ENCODE measurements around the gene MAGOHB. TPM values are rescaled to one million over a fixed set of nuclear protein-coding genes. Genes with fewer than 3 reads are reported as not detected.

The MAGOHB gene
- total and polyA plus RNA-seq, 2 of the 13 experiments (the other 11 are each of a cell fraction or from before 2014, with no cell fraction given) = 7.0 to 49.8 TPM

DNA sequence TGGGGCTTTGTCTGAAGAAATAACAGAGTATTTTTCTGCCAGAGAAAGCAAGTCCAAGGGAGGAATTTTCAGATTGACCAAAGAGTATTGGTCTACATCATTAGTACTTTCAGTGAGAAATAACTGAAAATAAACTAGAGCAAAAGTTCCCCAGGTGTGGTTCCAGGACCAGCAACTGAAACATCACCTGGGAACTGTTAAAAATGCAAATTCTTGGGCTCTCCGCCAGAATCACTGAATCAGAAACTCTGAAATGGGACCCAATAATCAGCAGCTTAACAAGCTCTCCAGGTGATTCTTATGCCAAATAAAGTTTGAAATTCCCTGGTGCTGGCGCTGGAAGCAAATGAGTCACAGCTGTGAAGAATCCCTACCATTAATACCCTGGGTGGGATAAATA lies 55.6 kb downstream of the MAGOHB start:
- BruUV-seq (replicated peaks) = no TSS peak
- Histone ChIP-seq H3K4me1 (ENCODE audit: insufficient read depth, low read length) (no peaks in the 10 kb centered on the region), H3K79me2 (ENCODE audit: insufficient read depth, low read length) (no peaks in the 10 kb centered on the region), H3K9ac (ENCODE audit: insufficient read depth, low read depth, low read length) (no peak overlapping the region), H3K4me2 (ENCODE audit: low read depth, low read length) (no peak overlapping the region), H2AFZ (ENCODE audit: low read length) (no peak overlapping the region), H3K4me3 (replicated peaks in 1 of 3; ENCODE audit: insufficient read depth in 1 of 3, low read depth in 2 of 3, low read length in 3 of 3) (no peak overlapping the region), H3K27ac (ENCODE audit: extremely low read length, insufficient read depth, low read length) (no peak overlapping the region), H4K20me1 (ENCODE audit: insufficient read depth, low read length) (no peaks in the 10 kb centered on the region), H3K27me3 (ENCODE audit: control insufficient read depth in 1 of 2, insufficient read depth in 2 of 2, low read length in 2 of 2) (0 out of 5 replicates have a peak, but pooled peaks cover 0 to 3% of the 10 kb centered on the region in 2 experiments), H3K36me3 (replicated peaks in 1 of 2; ENCODE audit: control insufficient read depth in 1 of 2, insufficient read depth in 2 of 2, low read length in 2 of 2) (no peaks in the 10 kb centered on the region), H3K9me3 (ENCODE audit: low read length) (no peaks in the 10 kb centered on the region)
- WGBS (ENCODE audit: low lambda C conversion rate) = 79% methylated on average over 2 of the region's 2 CpGs
- FAIRE-seq = no peak
- in situ Hi-C loops (cut with HindIII; ENCODE audit: extremely low pct_ligation_motif_present, low pct_unique_long_range_greater_than_20kb) = no loop called here
- intact Hi-C loops (cut with micrococcal nuclease; ENCODE audit: unreplicated experiment) = no loop called here
- POLR2A ChIA-PET = no interaction called here
- no peak for DNase-seq (ENCODE audit: low spot score)
- CTCF ChIA-PET (ENCODE audit: low intra/inter-chr PET ratio, low total read pairs) = no interaction called here
- no peak for ATAC-seq
- TF ChIP-seq ZNF414 (CRISPR knock-in tag; IDR thresholded peaks at IDR 0.05) (no peak), ZNF280D (CRISPR knock-in tag; IDR thresholded peaks at IDR 0.05) (no peak), HMG20B (CRISPR knock-in tag; conservative IDR thresholded peaks at IDR 0.05) (no peak), BCL6 (CRISPR knock-in tag; IDR thresholded peaks at IDR 0.05) (no peak), ZNF124 (CRISPR knock-in tag; IDR thresholded peaks at IDR 0.05) (no peak), SCMH1 (CRISPR knock-in tag; IDR thresholded peaks at IDR 0.05; ENCODE audit: borderline replicate concordance) (no peak), FOXO1 (CRISPR knock-in tag; IDR thresholded peaks at IDR 0.05) (no peak), GZF1 (CRISPR knock-in tag; IDR thresholded peaks at IDR 0.05) (no peak), ATM (IDR thresholded peaks at IDR 0.05; ENCODE audit: borderline replicate concordance) (no peak), ZNF891 (CRISPR knock-in tag; IDR thresholded peaks at IDR 0.05) (no peak), CEBPG (CRISPR knock-in tag; IDR thresholded peaks at IDR 0.05) (no peak)
- TF ChIP-seq, protein P1, sequence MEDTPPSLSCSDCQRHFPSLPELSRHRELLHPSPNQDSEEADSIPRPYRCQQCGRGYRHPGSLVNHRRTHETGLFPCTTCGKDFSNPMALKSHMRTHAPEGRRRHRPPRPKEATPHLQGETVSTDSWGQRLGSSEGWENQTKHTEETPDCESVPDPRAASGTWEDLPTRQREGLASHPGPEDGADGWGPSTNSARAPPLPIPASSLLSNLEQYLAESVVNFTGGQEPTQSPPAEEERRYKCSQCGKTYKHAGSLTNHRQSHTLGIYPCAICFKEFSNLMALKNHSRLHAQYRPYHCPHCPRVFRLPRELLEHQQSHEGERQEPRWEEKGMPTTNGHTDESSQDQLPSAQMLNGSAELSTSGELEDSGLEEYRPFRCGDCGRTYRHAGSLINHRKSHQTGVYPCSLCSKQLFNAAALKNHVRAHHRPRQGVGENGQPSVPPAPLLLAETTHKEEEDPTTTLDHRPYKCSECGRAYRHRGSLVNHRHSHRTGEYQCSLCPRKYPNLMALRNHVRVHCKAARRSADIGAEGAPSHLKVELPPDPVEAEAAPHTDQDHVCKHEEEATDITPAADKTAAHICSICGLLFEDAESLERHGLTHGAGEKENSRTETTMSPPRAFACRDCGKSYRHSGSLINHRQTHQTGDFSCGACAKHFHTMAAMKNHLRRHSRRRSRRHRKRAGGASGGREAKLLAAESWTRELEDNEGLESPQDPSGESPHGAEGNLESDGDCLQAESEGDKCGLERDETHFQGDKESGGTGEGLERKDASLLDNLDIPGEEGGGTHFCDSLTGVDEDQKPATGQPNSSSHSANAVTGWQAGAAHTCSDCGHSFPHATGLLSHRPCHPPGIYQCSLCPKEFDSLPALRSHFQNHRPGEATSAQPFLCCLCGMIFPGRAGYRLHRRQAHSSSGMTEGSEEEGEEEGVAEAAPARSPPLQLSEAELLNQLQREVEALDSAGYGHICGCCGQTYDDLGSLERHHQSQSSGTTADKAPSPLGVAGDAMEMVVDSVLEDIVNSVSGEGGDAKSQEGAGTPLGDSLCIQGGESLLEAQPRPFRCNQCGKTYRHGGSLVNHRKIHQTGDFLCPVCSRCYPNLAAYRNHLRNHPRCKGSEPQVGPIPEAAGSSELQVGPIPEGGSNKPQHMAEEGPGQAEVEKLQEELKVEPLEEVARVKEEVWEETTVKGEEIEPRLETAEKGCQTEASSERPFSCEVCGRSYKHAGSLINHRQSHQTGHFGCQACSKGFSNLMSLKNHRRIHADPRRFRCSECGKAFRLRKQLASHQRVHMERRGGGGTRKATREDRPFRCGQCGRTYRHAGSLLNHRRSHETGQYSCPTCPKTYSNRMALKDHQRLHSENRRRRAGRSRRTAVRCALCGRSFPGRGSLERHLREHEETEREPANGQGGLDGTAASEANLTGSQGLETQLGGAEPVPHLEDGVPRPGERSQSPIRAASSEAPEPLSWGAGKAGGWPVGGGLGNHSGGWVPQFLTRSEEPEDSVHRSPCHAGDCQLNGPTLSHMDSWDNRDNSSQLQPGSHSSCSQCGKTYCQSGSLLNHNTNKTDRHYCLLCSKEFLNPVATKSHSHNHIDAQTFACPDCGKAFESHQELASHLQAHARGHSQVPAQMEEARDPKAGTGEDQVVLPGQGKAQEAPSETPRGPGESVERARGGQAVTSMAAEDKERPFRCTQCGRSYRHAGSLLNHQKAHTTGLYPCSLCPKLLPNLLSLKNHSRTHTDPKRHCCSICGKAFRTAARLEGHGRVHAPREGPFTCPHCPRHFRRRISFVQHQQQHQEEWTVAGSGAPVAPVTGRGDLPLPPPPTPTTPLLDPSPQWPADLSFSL (CRISPR knock-in tag; IDR thresholded peaks at IDR 0.05) = no peak
- TF ChIP-seq, protein P2, sequence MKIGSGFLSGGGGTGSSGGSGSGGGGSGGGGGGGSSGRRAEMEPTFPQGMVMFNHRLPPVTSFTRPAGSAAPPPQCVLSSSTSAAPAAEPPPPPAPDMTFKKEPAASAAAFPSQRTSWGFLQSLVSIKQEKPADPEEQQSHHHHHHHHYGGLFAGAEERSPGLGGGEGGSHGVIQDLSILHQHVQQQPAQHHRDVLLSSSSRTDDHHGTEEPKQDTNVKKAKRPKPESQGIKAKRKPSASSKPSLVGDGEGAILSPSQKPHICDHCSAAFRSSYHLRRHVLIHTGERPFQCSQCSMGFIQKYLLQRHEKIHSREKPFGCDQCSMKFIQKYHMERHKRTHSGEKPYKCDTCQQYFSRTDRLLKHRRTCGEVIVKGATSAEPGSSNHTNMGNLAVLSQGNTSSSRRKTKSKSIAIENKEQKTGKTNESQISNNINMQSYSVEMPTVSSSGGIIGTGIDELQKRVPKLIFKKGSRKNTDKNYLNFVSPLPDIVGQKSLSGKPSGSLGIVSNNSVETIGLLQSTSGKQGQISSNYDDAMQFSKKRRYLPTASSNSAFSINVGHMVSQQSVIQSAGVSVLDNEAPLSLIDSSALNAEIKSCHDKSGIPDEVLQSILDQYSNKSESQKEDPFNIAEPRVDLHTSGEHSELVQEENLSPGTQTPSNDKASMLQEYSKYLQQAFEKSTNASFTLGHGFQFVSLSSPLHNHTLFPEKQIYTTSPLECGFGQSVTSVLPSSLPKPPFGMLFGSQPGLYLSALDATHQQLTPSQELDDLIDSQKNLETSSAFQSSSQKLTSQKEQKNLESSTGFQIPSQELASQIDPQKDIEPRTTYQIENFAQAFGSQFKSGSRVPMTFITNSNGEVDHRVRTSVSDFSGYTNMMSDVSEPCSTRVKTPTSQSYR (CRISPR knock-in tag; IDR thresholded peaks at IDR 0.05; ENCODE audit: borderline replicate concordance) = no peak

Measured in HepG2 (cell line).